Umbilical cord (tissue), 2 donors: ENCODE data around the gene TNIP3. TPM values are rescaled to one million over a fixed set of nuclear protein-coding genes. Genes with fewer than 3 reads are reported as not detected.
A peak's percentile ranks its signal among the peaks of the same experiment; 100 is the strongest.
"Not testable (repeated sequence)": the region's sequence is repeated elsewhere in the genome, so short reads cannot be mapped to it uniquely, and the experiment has no call there.

Experiments used
- DNase-seq: peaks from one replicate; pipeline ENCODE4 v3.0.0-alpha.2; 2015; ENCODE audit warnings: low spot score
- total RNA-seq: library from RNA; depleted of rRNA; stranded (reverse); fragments of >200 nt; gene quantifications from one replicate; pipeline ENCODE4 v1.2.3, GENCODE V29; 2014; ENCODE audit warnings: low replicate concordance; ENCODE audit not compliant: insufficient read depth

TNIP3 gene, protein sequence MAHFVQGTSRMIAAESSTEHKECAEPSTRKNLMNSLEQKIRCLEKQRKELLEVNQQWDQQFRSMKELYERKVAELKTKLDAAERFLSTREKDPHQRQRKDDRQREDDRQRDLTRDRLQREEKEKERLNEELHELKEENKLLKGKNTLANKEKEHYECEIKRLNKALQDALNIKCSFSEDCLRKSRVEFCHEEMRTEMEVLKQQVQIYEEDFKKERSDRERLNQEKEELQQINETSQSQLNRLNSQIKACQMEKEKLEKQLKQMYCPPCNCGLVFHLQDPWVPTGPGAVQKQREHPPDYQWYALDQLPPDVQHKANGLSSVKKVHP
- total RNA-seq, result 1.2 TPM

GRCh38 chr4:121164291-121164690 lies at the start of gene TNIP3:
Gene TNIP3, minus strand, starts transcription at chr4:121164321. Its CDS starts 196 bp downstream, at chr4:121164125.
- peak; percentile 1 for DNase-seq

DNA sequence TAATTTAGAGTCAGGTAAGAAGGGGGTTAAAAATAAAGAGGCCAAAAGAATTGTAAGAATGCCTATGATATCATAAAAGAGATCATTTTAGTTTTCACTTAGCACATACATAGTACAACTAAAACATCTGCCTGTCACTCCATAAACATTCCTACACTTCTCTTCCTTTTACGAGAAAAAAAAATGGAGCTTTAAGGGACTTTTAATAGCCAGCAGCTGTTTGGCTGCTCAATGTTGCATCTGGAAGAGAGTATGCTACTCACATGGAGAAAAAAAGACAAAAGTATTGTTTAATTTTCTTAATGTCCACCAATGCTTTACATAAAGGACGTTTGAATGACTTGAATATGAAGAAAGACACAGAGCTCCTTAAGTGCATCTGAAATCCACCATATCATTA lies 48.7 kb upstream of the TNIP3 start:
- no peak for DNase-seq

DNA sequence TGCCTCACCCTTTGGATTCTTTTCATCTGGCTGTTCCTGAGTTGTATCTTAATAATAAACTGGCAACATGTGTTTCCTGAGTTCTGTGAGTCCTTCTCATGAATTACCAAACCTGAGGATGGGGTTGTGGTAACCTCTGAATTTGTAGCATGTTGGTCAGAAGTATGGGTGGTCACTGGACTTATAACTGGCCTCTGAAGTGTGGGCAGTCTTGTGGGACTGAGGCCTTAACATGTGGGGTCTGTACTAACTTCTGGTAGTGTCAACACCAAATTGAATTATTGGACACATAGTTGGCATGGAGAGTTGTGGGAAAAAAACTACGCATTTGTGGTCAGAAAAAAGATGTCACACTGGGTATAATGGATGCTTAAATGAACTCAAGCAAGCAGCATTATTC lies 45.0 kb upstream of the TNIP3 start:
- DNase-seq, result no peak

- DNase-seq, result no peak
Measured at GRCh38 chr4:121208244-121209007, 44.3 kb upstream of the TNIP3 start.

GRCh38 chr4:121205777-121206176 lies 41.7 kb upstream of the TNIP3 start:
- not testable (repeated sequence) for DNase-seq

DNA sequence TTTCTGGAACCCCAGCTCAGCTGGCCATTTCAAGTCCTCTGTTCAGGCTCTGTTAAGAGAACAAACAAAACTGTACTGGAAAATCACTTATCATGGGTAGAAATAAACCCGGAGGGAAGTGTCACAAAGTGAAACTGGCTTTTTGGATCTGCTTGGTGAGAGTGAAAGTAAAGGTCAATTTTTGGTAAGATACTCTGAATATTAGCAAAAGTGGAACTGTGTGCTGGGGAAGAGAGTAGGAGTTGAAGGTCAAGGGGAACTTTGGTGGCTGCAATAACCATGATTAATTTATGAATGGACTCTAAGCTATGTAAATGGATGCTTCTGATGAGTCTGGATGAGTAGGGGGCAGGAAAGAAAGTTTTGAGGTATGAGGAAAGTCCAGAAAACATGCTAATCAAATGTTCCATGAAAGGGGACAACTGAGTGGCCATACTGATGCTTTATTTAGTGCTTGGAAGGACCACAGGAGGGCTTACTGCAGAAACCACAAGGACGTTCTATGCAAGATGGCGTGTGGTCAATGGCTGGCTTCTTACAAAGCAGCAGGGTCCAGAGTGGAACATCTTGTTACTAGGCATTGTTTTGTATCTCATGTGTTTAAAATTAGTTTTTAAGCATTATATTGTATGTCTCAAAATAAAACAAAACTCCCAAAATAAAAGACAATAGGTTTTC lies 36.8 kb upstream of the TNIP3 start:
- DNase-seq, result no peak

- no peak for DNase-seq
Measured at GRCh38 chr4:121199742-121200561, 35.8 kb upstream of the TNIP3 start.

- no peak for DNase-seq
Measured at GRCh38 chr4:121198251-121198650, 34.1 kb upstream of the TNIP3 start.

DNA sequence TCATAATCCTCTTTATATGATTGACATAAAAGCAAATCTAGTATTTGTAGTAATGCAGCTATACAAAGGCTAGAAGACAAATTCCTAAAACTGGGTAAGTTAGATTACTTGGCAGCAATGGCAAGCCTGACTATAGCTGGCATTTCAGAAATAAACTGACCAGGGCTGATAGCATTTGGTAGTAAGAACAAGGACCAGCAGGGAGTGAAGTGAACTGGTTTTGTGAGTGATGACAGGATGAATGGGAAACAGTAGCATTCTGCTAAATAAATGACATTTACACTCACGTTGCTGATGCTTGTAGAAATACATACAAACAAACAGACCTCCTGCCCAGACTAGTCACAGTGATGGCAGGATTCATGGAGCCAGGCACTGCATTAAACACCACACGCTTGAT lies 31.5 kb upstream of the TNIP3 start:
- DNase-seq, result no peak

DNA sequence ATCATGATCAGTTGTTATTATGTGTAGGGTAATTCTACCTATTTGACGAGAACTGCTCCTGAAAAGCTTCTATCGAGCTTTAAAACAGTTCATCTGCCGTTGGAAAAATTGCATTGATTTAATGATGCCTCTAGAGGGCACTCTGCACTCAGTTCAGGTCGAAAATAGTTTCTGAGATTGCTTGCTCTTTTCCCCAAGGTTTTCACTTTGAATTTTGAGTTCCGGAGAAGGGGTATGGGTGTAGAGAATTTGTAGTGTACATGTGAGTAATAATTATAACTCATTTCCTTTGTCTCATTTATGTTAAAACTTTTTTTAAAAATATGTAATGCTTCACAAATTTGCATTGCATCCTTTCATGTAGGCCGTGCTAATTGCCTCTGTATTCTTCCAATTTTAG lies 28.4 kb upstream of the TNIP3 start:
- DNase-seq, result peak; percentile 48

DNA sequence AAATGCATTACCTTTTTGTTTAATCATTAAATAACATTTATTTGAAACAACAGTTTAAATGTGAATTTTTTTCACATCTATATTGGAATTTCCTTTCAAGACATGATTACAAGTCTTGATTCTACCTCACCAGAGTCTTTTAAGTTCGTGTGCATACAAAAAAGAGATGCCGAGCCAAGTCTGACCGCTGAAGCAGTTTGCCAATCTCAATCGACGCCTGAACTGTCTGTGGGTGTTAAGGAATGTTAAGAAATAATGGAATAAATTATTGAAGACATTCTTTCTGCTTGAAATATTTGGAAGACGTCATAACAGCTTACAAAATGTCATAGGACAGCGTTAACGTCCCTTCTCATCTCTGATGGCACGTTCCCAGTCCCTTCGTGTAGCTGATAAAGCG lies 27.9 kb upstream of the TNIP3 start:
- DNase-seq, result no peak

DNA sequence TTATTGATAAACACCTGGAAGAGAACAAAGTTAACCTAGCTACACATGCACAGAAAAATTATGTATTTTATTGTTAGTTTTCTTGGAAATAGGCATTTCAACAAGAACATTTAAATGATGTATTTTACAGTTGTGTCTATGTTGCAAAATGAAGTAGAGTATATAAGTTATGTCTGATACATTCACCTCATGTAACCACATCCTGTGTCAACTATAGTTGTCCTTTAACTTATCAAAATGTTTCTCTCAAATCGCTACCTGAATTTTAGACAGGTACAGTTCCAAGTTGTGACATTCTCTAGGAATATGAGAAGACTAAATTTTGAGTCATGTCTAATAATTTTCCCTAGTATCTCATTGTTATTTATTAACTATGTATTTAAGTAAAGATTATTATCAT lies 27.2 kb upstream of the TNIP3 start:
- DNase-seq, result no peak

DNA sequence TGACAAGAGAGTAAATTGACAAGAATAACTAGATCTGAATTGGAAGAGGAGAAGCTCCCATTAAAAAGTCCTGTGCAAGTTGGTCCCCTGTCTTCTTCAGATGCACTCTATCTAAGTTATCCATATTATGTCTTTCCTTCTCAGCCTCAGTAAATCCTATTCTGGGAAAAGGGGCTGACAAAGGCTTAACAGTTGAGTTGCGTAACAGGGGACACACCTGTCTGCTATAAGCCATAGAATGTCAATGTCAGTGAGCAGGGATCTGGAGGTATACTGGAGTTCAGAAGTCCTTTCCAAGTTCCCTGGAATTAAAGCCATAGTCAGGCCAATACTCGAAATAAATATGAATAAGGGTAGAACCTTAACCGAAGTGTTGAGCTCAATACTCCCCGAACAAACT lies 26.3 kb upstream of the TNIP3 start:
- DNase-seq, result no peak

- no peak for DNase-seq
Measured at GRCh38 chr4:121189326-121190215, 25.4 kb upstream of the TNIP3 start.

GRCh38 chr4:121187206-121187605 lies 23.1 kb upstream of the TNIP3 start:
- no peak for DNase-seq

- DNase-seq, result no peak
Measured at GRCh38 chr4:121185960-121186359, 21.8 kb upstream of the TNIP3 start.

DNA sequence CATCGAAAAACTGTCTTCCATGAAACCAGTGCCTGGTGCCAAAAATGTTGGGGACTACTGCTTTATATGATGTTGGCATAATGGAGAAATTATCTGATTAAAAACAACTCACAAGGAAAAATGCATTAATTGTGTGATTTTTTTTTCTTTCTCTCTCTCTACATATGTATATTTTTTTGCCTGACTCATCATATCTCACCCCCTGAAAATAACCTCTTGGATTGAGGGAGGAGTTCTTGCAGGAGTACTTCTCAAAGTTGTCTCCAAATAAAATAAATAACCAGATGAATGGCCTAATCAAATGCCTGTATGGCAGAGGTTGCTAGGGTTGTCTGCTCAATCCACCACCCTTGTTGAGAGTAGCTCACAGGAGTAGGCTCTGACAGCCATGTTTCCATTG lies 19.9 kb upstream of the TNIP3 start:
- DNase-seq, result no peak

GRCh38 chr4:121183361-121183760 lies 19.2 kb upstream of the TNIP3 start:
- DNase-seq, result no peak

- DNase-seq, result peak; percentile 1
Measured at GRCh38 chr4:121182296-121182695, 18.2 kb upstream of the TNIP3 start.

- no peak for DNase-seq
Measured at GRCh38 chr4:121181493-121181892, 17.4 kb upstream of the TNIP3 start.

DNA sequence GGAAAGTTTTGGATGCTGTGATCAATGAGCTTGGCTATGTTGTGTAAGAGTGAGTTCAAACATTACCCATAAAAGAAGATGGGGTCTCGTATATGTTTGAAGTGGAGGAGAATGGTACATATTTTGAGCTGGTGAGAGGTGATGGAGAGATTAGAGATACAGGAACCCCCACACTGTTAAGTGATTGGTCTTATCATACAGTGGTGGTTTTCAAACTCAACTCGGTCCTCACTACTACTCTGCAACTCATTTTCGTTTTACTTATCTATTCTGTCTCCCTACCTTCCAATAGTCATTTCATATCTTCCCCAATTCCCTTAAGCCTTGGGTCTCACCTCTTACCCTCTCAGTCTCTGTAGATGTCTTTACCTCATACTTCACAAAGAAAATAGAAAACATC lies 16.4 kb upstream of the TNIP3 start:
- DNase-seq, result no peak
